ENCODE data around the gene PLEKHA1.

DNA sequence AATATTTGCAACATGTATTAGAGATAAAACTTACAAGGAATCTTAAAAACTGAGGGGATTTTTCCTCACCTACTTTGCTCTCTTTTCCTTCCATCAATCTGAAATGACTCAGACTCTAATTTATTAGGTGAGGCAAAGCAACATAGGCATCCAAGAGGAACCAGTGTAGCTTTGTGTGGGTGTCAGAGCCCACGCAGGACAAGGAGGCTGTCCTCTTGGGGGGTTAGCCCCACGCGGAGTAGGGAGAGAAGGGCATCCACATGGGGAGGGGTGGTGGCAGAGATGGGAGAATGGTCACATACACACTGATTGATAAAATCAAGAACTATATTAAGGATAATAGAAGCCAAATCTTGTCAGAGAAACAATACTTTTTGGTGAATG, 46.1 kb downstream of the PLEKHA1 start:
- TF ChIP-seq, protein P1, sequence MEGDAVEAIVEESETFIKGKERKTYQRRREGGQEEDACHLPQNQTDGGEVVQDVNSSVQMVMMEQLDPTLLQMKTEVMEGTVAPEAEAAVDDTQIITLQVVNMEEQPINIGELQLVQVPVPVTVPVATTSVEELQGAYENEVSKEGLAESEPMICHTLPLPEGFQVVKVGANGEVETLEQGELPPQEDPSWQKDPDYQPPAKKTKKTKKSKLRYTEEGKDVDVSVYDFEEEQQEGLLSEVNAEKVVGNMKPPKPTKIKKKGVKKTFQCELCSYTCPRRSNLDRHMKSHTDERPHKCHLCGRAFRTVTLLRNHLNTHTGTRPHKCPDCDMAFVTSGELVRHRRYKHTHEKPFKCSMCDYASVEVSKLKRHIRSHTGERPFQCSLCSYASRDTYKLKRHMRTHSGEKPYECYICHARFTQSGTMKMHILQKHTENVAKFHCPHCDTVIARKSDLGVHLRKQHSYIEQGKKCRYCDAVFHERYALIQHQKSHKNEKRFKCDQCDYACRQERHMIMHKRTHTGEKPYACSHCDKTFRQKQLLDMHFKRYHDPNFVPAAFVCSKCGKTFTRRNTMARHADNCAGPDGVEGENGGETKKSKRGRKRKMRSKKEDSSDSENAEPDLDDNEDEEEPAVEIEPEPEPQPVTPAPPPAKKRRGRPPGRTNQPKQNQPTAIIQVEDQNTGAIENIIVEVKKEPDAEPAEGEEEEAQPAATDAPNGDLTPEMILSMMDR (IDR thresholded peaks at IDR 0.05; ENCODE audit: low read depth, low read length, missing input control), result no peak
- TF ChIP-seq, protein P2, sequence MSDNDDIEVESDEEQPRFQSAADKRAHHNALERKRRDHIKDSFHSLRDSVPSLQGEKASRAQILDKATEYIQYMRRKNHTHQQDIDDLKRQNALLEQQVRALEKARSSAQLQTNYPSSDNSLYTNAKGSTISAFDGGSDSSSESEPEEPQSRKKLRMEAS (IDR thresholded peaks at IDR 0.05), result no peak
- no peak for TF ChIP-seq TAF1 (conservative IDR thresholded peaks at IDR 0.05)
- no peak for TF ChIP-seq RAD21 (IDR thresholded peaks at IDR 0.05)
- no peak for TF ChIP-seq JUND (IDR thresholded peaks at IDR 0.05)
- TF ChIP-seq, protein P3, sequence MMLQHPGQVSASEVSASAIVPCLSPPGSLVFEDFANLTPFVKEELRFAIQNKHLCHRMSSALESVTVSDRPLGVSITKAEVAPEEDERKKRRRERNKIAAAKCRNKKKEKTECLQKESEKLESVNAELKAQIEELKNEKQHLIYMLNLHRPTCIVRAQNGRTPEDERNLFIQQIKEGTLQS (IDR thresholded peaks at IDR 0.05), result no peak

All from liver (tissue), 3 donors.